SU-DHL-6 (cell line): ENCODE results near the gene PDCD2.

Source experiments
- H2AFZ ChIP-seq: fragments of 200-600 bp; sonication (generic); 2 replicates; pipeline ENCODE4 v1.6.1; 2014; ENCODE audit warnings: low read depth, mild to moderate bottlenecking, moderate library complexity, mixed read lengths, antibody characterized with exemption, low read length; ENCODE audit not compliant: severe bottlenecking
- H3F3A ChIP-seq: fragments of 200-600 bp; shearing (Covaris generic); 2 replicates; pipeline ENCODE4 v1.6.0; 2016; ENCODE audit warnings: antibody characterized with exemption, mild to moderate bottlenecking; ENCODE audit not compliant: insufficient read depth
- H3K27ac ChIP-seq: fragments of 200-600 bp; sonication (generic); 2 replicates; pipeline ENCODE4 v1.5.1; 2016; ENCODE audit warnings: low read depth, mild to moderate bottlenecking, low read length, moderate library complexity, mixed read lengths
- H3K27me3 ChIP-seq: fragments of 200-600 bp; sonication (generic), shearing (Covaris generic); 2 replicates; pipeline ENCODE4 v1.6.0; 2014; ENCODE audit warnings: mild to moderate bottlenecking, low read length
- H3K36me3 ChIP-seq: fragments of 200-600 bp; sonication (generic); 2 replicates; pipeline ENCODE4 v1.6.1; 2014; ENCODE audit warnings: mild to moderate bottlenecking, low read length, mixed read lengths
- H3K4me2 ChIP-seq: fragments of 300-600, 200-600 bp; shearing (Covaris generic), sonication (generic); 2 replicates; pipeline ENCODE4 v1.6.0; 2014; ENCODE audit warnings: low read length, low read depth, mild to moderate bottlenecking; ENCODE audit not compliant: poor library complexity, severe bottlenecking
- H3K4me3 ChIP-seq: fragments of 200-600 bp; sonication (generic); 2 replicates; pipeline ENCODE4 v1.5.1; 2014; ENCODE audit warnings: antibody characterized with exemption, low read length, mild to moderate bottlenecking, mixed read lengths; ENCODE audit not compliant: insufficient read depth, poor library complexity, severe bottlenecking
- H3K79me2 ChIP-seq: fragments of 200-600 bp; sonication (generic); 2 replicates; pipeline ENCODE4 v1.6.1; 2014; ENCODE audit warnings: mild to moderate bottlenecking, low read length, moderate library complexity; ENCODE audit not compliant: insufficient read depth
- H3K9ac ChIP-seq: fragments of 200-600 bp; sonication (generic); 2 replicates; pipeline ENCODE4 v1.7.0; 2014; ENCODE audit warnings: mild to moderate bottlenecking, low read length
- H3K9me2 ChIP-seq: fragments of 200-600 bp; sonication (generic); replicated peaks from 2 replicates; pipeline ENCODE4 v1.6.1; 2014; ENCODE audit warnings: low read length; ENCODE audit not compliant: insufficient read depth
- H3K9me3 ChIP-seq: fragments of 200-600 bp; sonication (generic); 2 replicates; pipeline ENCODE4 v1.6.1; 2014; ENCODE audit warnings: low read length, mixed read lengths; ENCODE audit not compliant: insufficient read depth
- H4K20me1 ChIP-seq: fragments of 200-600 bp; sonication (generic); 2 replicates; pipeline ENCODE4 v1.6.1; 2014; ENCODE audit warnings: low read depth, mild to moderate bottlenecking, antibody characterized with exemption, low read length, moderate library complexity, mixed read lengths
- CTCF ChIP-seq: fragments of 200-600 bp; sonication (generic); IDR thresholded peaks from one replicate; pipeline ENCODE4 v1.5.1; 2017; ENCODE audit warnings: antibody characterized with exemption, mild to moderate bottlenecking, low read length, moderate library complexity; ENCODE audit not compliant: insufficient read depth, poor library complexity, severe bottlenecking
- EZH2phosphoT487 ChIP-seq: fragments of 200-600 bp; sonication (generic), shearing (Covaris generic); conservative IDR thresholded peaks from 2 replicates; pipeline ENCODE4 v1.6.1; 2018; ENCODE audit warnings: mild to moderate bottlenecking, antibody characterized with exemption, low read length, moderate library complexity, mixed read lengths

Gene PDCD2

GRCh38 chr6:170525795-170526194 lies 58.6 kb downstream of the PDCD2 start:
- no peak overlapping the region for H2AFZ ChIP-seq
- H4K20me1 ChIP-seq, result no peaks in the 10 kb centered on the region
- H3K27ac ChIP-seq, result no peak overlapping the region
- H3K9me2 ChIP-seq, result no peaks in the 10 kb centered on the region
- no peak overlapping the region for H3K9ac ChIP-seq
- no peaks in the 10 kb centered on the region for H3K79me2 ChIP-seq
- no peaks in the 10 kb centered on the region for H3F3A ChIP-seq
- no peaks in the 10 kb centered on the region for H3K36me3 ChIP-seq
- no peak for TF ChIP-seq CTCF
- no peak for TF ChIP-seq EZH2phosphoT487
- H3K4me2 ChIP-seq, result no peak overlapping the region
- no peaks in the 10 kb centered on the region for H3K27me3 ChIP-seq
- no peaks in the 10 kb centered on the region for H3K9me3 ChIP-seq
- no peak overlapping the region for H3K4me3 ChIP-seq
